ENCODE results near the gene SERPINI2. TPM values are rescaled to one million over a fixed set of nuclear protein-coding genes. Genes with fewer than 3 reads are reported as not detected.

Gene SERPINI2
- total and polyA plus RNA-seq, 2 of the 13 experiments (the other 11 are each of a cell fraction or from before 2014, with no cell fraction given), result not detected

- no peak for TF ChIP-seq ZFX (CRISPR knock-in tag; IDR thresholded peaks at IDR 0.05; ENCODE audit: low read depth)
- no peak for TF ChIP-seq ZNF260 (CRISPR knock-in tag; IDR thresholded peaks at IDR 0.05; ENCODE audit: borderline replicate concordance, low read depth)
- TF ChIP-seq ZSCAN29 (CRISPR knock-in tag; conservative IDR thresholded peaks at IDR 0.05), result no peak
- no peak for TF ChIP-seq RARA (CRISPR knock-in tag; IDR thresholded peaks at IDR 0.05)
- no peak for TF ChIP-seq ZNF317 (CRISPR knock-in tag; IDR thresholded peaks at IDR 0.05)
- TF ChIP-seq IRF1 (CRISPR knock-in tag; IDR thresholded peaks at IDR 0.05; ENCODE audit: low read depth), result no peak
- no peak for TF ChIP-seq EED (CRISPR knock-in tag; IDR thresholded peaks at IDR 0.05)
- TF ChIP-seq ZNF577 (CRISPR knock-in tag; IDR thresholded peaks at IDR 0.05; ENCODE audit: borderline replicate concordance, low read depth), result no peak
- no peak for TF ChIP-seq IRX3 (CRISPR knock-in tag; IDR thresholded peaks at IDR 0.05; ENCODE audit: borderline replicate concordance, low read depth)
- no peak for TF ChIP-seq ONECUT2 (CRISPR knock-in tag; IDR thresholded peaks at IDR 0.05)
- no peak for TF ChIP-seq ZNF468 (CRISPR knock-in tag; IDR thresholded peaks at IDR 0.05)
- TF ChIP-seq GRHL1 (CRISPR knock-in tag; conservative IDR thresholded peaks at IDR 0.05), result no peak
- no peak for TF ChIP-seq ZFY (CRISPR knock-in tag; IDR thresholded peaks at IDR 0.05)
- TF ChIP-seq, protein P1, sequence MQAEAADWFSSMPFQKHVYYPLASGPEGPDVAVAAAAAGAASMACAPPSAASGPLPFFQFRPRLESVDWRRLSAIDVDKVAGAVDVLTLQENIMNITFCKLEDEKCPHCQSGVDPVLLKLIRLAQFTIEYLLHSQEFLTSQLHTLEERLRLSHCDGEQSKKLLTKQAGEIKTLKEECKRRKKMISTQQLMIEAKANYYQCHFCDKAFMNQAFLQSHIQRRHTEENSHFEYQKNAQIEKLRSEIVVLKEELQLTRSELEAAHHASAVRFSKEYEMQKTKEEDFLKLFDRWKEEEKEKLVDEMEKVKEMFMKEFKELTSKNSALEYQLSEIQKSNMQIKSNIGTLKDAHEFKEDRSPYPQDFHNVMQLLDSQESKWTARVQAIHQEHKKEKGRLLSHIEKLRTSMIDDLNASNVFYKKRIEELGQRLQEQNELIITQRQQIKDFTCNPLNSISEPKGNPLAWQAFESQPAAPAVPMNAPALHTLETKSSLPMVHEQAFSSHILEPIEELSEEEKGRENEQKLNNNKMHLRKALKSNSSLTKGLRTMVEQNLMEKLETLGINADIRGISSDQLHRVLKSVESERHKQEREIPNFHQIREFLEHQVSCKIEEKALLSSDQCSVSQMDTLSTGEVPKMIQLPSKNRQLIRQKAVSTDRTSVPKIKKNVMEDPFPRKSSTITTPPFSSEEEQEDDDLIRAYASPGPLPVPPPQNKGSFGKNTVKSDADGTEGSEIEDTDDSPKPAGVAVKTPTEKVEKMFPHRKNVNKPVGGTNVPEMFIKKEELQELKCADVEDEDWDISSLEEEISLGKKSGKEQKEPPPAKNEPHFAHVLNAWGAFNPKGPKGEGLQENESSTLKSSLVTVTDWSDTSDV (CRISPR knock-in tag; IDR thresholded peaks at IDR 0.05), result no peak
- TF ChIP-seq PLSCR1 (CRISPR knock-in tag; IDR thresholded peaks at IDR 0.05; ENCODE audit: borderline replicate concordance), result no peak
- peak; percentile 78 for TF ChIP-seq PAXIP1 (CRISPR knock-in tag; conservative IDR thresholded peaks at IDR 0.05)
- TF ChIP-seq HNF4G (IDR thresholded peaks at IDR 0.05; ENCODE audit: borderline replicate concordance, low read depth, low read length), result peak; percentile 45; the same call in 1 of the 2 replicates
- TF ChIP-seq HNF4G (CRISPR knock-in tag; IDR thresholded peaks at IDR 0.05; ENCODE audit: borderline replicate concordance, low read depth), result no peak
Observed at GRCh38 chr3:167467848-167468611, 5.8 kb downstream of the SERPINI2 start (continued).
